WTC11 (cell line): Measurements from ENCODE around the gene ETDA.
"Not testable (repeated sequence)": the region's sequence is repeated elsewhere in the genome, so short reads cannot be mapped to it uniquely, and the experiment has no call there.

Experiments used
- CREM ChIP-seq: sonication (generic); formaldehyde crosslinking; IDR thresholded peaks from 2 replicates; pipeline ENCODE4 v1.8.1; 2022; ENCODE audit warnings: mild to moderate bottlenecking, missing genetic modification reagents, moderate library complexity
- CTCF ChIP-seq: fragments of 200-600 bp; IDR thresholded peaks from 2 replicates; pipeline ENCODE4 v1.8.0; 2022; ENCODE audit warnings: antibody characterized with exemption
- JUN ChIP-seq: sonication (generic); formaldehyde crosslinking; IDR thresholded peaks from 2 replicates; pipeline ENCODE4 v1.8.0; 2023; ENCODE audit warnings: mild to moderate bottlenecking, missing genetic modification reagents
- NR2C2 ChIP-seq: sonication (generic); formaldehyde crosslinking; IDR thresholded peaks from 2 replicates; pipeline ENCODE4 v1.8.0; 2022; ENCODE audit warnings: mild to moderate bottlenecking, missing genetic modification reagents
- SMAD3 ChIP-seq: sonication (generic); formaldehyde crosslinking; IDR thresholded peaks from 2 replicates; pipeline ENCODE4 v1.8.0; 2022; ENCODE audit warnings: missing genetic modification reagents, mild to moderate bottlenecking, borderline replicate concordance
- STAT6 ChIP-seq: sonication (generic); formaldehyde crosslinking; conservative IDR thresholded peaks from 2 replicates; pipeline ENCODE4 v1.8.1; 2023; ENCODE audit warnings: mild to moderate bottlenecking, low read depth, missing genetic modification reagents, moderate library complexity
- TF ChIP-seq, protein P1 (sequence below): sonication (generic); formaldehyde crosslinking; IDR thresholded peaks from 2 replicates; pipeline ENCODE4 v1.8.1; 2023; ENCODE audit warnings: mild to moderate bottlenecking, moderate library complexity, missing genetic modification reagents
- TF ChIP-seq, protein P2 (sequence below): sonication (generic); formaldehyde crosslinking; IDR thresholded peaks from 2 replicates; pipeline ENCODE4 v1.8.0; 2022; ENCODE audit warnings: mild to moderate bottlenecking, missing genetic modification reagents
- TF ChIP-seq, protein P3 (sequence below): sonication (generic); formaldehyde crosslinking; IDR thresholded peaks from 2 replicates; pipeline ENCODE4 v1.8.1; 2023; ENCODE audit warnings: mild to moderate bottlenecking, missing genetic modification reagents, moderate library complexity

DNA sequence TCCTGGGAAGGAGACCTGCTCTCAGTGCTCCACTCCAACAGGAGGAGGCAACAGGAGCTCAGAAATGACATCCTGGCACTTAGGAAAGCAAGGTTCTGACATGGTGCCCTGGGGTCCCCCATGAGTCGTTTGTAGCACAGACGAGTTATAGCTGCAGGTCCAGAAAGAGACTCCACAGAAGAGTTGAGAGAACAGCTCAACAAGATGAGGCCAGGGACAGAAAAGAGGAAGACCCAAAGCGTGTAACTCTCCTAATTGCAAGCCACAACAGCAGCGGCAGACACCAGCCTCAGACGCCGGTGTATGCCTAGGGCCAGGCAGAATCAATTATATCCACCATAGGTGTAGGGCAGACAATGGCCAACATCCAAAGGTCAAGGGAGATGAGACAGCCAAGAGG, 5.9 kb upstream of the ETDA start:
- TF ChIP-seq STAT6 (CRISPR knock-in tag); CTCF; NR2C2 (CRISPR knock-in tag); JUN (CRISPR knock-in tag); CREM (CRISPR knock-in tag); SMAD3: not testable (repeated sequence)
- TF ChIP-seq, protein P1, sequence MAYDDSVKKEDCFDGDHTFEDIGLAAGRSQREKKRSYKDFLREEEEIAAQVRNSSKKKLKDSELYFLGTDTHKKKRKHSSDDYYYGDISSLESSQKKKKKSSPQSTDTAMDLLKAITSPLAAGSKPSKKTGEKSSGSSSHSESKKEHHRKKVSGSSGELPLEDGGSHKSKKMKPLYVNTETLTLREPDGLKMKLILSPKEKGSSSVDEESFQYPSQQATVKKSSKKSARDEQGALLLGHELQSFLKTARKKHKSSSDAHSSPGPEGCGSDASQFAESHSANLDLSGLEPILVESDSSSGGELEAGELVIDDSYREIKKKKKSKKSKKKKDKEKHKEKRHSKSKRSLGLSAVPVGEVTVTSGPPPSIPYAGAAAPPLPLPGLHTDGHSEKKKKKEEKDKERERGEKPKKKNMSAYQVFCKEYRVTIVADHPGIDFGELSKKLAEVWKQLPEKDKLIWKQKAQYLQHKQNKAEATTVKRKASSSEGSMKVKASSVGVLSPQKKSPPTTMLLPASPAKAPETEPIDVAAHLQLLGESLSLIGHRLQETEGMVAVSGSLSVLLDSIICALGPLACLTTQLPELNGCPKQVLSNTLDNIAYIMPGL (CRISPR knock-in tag) = not testable (repeated sequence)
- TF ChIP-seq, protein P2, sequence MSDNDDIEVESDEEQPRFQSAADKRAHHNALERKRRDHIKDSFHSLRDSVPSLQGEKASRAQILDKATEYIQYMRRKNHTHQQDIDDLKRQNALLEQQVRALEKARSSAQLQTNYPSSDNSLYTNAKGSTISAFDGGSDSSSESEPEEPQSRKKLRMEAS (CRISPR knock-in tag) = not testable (repeated sequence)
- TF ChIP-seq, protein P3, sequence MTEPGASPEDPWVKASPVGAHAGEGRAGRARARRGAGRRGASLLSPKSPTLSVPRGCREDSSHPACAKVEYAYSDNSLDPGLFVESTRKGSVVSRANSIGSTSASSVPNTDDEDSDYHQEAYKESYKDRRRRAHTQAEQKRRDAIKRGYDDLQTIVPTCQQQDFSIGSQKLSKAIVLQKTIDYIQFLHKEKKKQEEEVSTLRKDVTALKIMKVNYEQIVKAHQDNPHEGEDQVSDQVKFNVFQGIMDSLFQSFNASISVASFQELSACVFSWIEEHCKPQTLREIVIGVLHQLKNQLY (CRISPR knock-in tag) = not testable (repeated sequence)
